NT2/D1 (cell line): Measurements from ENCODE around the gene TSPAN9.

Source experiments
- DNase-seq: peaks from one replicate; pipeline ENCODE4 v3.0.0-alpha.2; 2011; ENCODE audit warnings: low read depth, low spot score
- H3K27me3 ChIP-seq: 2 replicates; pipeline ENCODE4 v1.6.0; 2011; ENCODE audit warnings: mild to moderate bottlenecking; ENCODE audit not compliant: insufficient read length, insufficient read depth
- H3K36me3 ChIP-seq: 2 replicates; pipeline ENCODE4 v1.6.1; 2011; ENCODE audit warnings: mild to moderate bottlenecking, low read length, mixed read lengths; ENCODE audit not compliant: insufficient read depth, insufficient read length
- H3K4me1 ChIP-seq: 2 replicates; pipeline ENCODE4 v1.5.1; 2011; ENCODE audit not compliant: insufficient read depth, insufficient read length
- H3K4me3 ChIP-seq: 2 replicates; pipeline ENCODE4 v1.5.1; 2011; ENCODE audit warnings: low read depth; ENCODE audit not compliant: insufficient read length
- H3K9ac ChIP-seq: 2 replicates; pipeline ENCODE4 v1.6.0; 2011; ENCODE audit warnings: low read depth; ENCODE audit not compliant: insufficient read length
- H3K9me3 ChIP-seq: 2 replicates; pipeline ENCODE4 v1.5.1; 2011; ENCODE audit warnings: mild to moderate bottlenecking, low read length; ENCODE audit not compliant: insufficient read depth
- SUZ12 ChIP-seq: IDR thresholded peaks from 2 replicates; pipeline ENCODE4 v1.6.1; 2011; ENCODE audit not compliant: insufficient read length, insufficient read depth; ENCODE audit errors: extremely low read depth
- YY1 ChIP-seq: IDR thresholded peaks from 2 replicates; pipeline ENCODE4 v1.6.1; 2011; ENCODE audit not compliant: insufficient read length, insufficient read depth
- ZNF274 ChIP-seq: IDR thresholded peaks from 2 replicates; pipeline ENCODE4 v1.6.1; 2011; ENCODE audit warnings: mild to moderate bottlenecking, low read depth, low read length

Gene TSPAN9

DNA sequence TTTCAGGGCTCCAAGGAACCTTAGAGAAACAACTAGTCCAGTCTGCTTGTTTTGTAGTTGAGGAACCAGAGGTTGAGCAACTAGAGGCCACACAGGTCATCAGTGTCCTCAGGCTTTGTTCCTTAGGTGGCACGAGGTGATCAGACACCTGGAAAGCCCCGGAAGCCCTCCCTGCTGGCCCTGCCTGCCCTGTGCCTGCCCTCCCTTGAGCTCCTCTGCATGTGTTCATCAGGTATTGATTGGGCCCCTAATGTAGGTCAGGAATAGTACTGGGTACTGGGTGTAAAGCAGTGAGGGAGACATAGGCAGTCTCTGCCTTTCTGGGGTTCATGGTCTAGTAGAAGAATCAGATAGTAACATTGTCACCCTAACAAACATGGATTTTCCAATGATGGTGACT lies 114.3 kb downstream of the TSPAN9 start:
- no peaks in the 10 kb centered on the region for H3K9me3 ChIP-seq
- no peaks in the 10 kb centered on the region for H3K27me3 ChIP-seq
- no peaks in the 10 kb centered on the region for H3K36me3 ChIP-seq
- DNase-seq: no peak
- TF ChIP-seq ZNF274 (no peak), SUZ12 (no peak), YY1 (no peak)
- no peak overlapping the region for H3K4me3 ChIP-seq
- no peak overlapping the region for H3K9ac ChIP-seq
- peaks cover 20% of the 10 kb centered on the region for H3K4me1 ChIP-seq

DNA sequence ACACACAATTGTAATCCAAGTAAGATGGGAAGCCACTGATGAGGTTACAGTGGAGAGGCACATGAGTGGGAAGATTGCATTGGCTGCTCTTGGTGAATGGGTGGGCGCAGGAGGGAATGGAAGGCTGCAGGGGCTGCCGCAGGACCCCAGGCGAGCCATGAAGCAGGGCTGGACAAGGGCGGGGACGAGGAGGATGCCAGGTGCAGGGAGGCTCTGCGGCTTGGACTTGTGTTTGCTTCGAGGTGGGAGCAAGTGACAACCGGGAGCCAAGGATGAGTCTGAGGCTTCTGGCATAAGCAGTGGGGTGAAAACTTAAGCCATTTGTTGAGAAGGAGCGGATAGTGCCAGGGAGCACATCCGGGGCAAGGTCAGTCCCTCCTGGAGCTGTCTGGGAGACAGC lies 115.0 kb downstream of the TSPAN9 start:
- DNase-seq: no peak

DNA sequence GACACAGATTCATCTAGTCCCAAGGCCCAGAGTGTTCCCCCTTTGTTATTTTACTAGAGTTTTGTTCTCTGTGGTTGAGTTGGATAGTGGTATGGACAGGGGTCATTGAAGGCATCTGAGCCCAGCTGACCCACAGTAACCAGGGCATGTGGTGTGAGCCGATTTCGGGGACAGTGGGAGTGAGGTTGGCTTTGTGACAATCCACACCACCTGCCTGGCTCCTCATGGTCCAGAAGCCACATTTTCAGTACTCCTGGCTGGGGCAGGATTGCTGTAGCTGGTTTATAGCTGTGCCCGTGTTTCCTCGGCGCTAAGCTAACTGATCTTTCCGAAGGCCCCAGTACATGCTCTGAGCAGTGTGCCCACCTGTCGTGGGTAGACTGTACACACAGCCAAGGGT lies 116.0 kb downstream of the TSPAN9 start:
- Histone ChIP-seq H3K36me3 (no peaks in the 10 kb centered on the region), H3K9me3 (no peaks in the 10 kb centered on the region), H3K9ac (no peak overlapping the region), H3K4me1 (peaks cover 16% of the 10 kb centered on the region), H3K4me3 (no peak overlapping the region), H3K27me3 (peaks cover 7% of the 10 kb centered on the region)
- DNase-seq: no peak
- TF ChIP-seq YY1 (no peak), ZNF274 (no peak), SUZ12 (no peak)

More for the DNA sequence above, 115.0 kb downstream of the TSPAN9 start:
- peaks cover 3% of the 10 kb centered on the region for H3K27me3 ChIP-seq
- H3K4me3 ChIP-seq: no peak overlapping the region
- TF ChIP-seq ZNF274 (no peak), YY1 (no peak), SUZ12 (no peak)
- H3K36me3 ChIP-seq: no peaks in the 10 kb centered on the region
- H3K4me1 ChIP-seq: peaks cover 18% of the 10 kb centered on the region
- no peaks in the 10 kb centered on the region for H3K9me3 ChIP-seq
- H3K9ac ChIP-seq: no peak overlapping the region

DNA sequence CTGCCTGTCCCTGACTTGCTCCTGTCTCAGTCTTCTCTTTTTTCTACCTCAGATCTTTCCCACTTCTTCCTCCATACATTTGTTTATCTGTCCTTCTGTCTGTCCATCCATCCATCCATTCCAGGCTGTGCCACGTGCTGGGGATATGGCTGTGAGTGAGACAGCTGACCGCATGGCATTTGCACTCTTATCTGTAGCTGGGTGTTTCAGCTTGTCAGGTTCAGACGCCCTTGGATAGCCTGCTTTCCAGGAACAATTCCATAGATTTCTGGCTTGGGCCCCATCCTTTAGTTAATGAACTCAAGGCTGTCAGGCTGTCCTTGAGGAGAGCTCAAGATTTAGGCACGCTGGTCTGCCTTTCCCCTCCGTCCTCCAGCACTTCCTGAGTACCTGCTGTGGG lies 116.6 kb downstream of the TSPAN9 start:
- peaks cover 13% of the 10 kb centered on the region for H3K4me1 ChIP-seq
- H3K4me3 ChIP-seq: no peak overlapping the region
- H3K9ac ChIP-seq: no peak overlapping the region
- DNase-seq: no peak
- TF ChIP-seq SUZ12: no peak
- no peak for TF ChIP-seq YY1
- no peak for TF ChIP-seq ZNF274
- H3K9me3 ChIP-seq: no peaks in the 10 kb centered on the region
- H3K36me3 ChIP-seq: no peaks in the 10 kb centered on the region
- H3K27me3 ChIP-seq: peaks cover 10% of the 10 kb centered on the region

DNA sequence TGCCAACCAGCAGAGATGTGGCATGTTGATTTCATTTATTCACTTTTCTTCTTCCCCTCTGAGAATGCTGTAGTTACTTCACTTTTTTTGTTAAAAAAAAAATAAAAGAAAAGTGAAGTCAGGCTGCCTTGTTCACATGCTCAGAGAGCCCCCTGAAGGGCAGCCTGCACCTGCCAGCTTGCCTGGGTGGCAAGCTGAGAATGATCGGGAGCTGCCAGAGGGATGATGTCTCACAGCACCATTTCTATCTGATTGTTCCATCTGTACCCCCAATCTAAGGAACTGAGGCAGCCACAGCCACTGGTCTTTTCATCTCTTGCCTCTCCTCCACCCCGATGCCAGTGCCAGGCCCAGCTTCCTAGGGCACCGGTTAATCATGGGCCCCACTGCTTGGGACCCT lies 118.2 kb downstream of the TSPAN9 start:
- H3K4me3 ChIP-seq: no peak overlapping the region

DNA sequence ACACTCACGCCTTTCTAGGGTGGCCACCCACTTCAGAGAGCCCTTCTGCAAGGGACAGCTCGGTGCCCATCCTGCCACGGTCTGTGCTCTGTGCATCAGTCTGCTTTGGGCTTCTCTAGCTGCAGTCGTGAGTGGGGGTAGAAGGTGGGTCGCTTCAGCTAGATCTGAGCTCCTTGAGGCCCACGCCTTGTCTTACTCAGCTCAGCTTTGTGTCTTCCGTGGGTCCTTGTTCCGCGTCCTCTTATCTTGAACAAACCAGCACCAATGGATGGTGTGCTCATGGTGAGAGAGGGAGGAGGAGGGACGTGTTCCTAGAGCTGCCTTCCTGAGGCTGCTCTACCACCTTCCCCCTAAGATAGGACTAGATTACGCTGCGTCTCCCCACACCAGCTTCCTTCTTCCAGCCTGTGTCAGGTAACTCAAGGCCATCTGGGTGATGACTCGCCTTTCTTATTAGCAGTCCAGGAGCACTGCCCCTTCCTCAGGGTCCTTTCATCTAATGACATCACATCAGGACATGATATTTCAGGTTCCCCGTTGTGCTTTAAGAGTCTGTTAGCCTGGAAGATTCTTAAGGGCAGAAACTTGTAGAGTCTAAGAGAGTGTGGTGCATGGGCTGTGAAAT lies 118.8 kb downstream of the TSPAN9 start:
- H3K9me3 ChIP-seq: no peaks in the 10 kb centered on the region
- H3K36me3 ChIP-seq: no peaks in the 10 kb centered on the region
- no peak for TF ChIP-seq YY1
- TF ChIP-seq ZNF274: no peak
- no peak for TF ChIP-seq SUZ12
- peak overlapping the region; percentile 22 for H3K9ac ChIP-seq
- no peak for DNase-seq
- H3K27me3 ChIP-seq: peaks cover 31% of the 10 kb centered on the region
- peaks cover 21% of the 10 kb centered on the region for H3K4me1 ChIP-seq
- no peak overlapping the region for H3K4me3 ChIP-seq

More for the DNA sequence above, 118.2 kb downstream of the TSPAN9 start:
- Histone ChIP-seq H3K27me3 (peaks cover 24% of the 10 kb centered on the region), H3K36me3 (no peaks in the 10 kb centered on the region), H3K9me3 (no peaks in the 10 kb centered on the region), H3K4me1 (peaks cover 21% of the 10 kb centered on the region), H3K9ac (no peak overlapping the region)
- TF ChIP-seq ZNF274: no peak
- TF ChIP-seq YY1: no peak
- no peak for TF ChIP-seq SUZ12
- DNase-seq: no peak

DNA sequence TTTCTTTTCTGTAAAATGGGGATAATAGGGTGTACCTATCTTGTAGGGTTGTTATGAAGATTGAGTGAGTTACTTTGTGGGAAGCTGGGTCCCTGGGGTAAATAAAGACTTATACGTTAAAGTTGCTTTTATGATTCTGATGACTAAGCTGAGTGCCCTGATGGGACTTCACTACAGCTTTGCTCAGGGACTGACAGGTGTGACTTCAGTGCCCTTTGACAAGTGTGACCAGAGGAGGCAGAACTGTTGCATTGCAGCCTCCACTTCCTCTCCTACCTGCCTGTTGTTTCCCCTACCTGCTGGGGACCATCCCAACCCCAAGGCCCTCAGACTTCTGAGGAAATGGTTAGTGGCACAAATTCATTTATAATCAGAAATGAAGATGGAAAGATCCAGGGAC lies 119.3 kb downstream of the TSPAN9 start:
- Histone ChIP-seq H3K4me1 (peaks cover 21% of the 10 kb centered on the region), H3K27me3 (peaks cover 36% of the 10 kb centered on the region), H3K9ac (no peak overlapping the region), H3K36me3 (no peaks in the 10 kb centered on the region), H3K9me3 (no peaks in the 10 kb centered on the region), H3K4me3 (no peak overlapping the region)
- no peak for TF ChIP-seq ZNF274
- no peak for DNase-seq
